GM23338 (cell line): ENCODE data around the gene SEC16B. TPM values are rescaled to one million over a fixed set of nuclear protein-coding genes. Genes with fewer than 3 reads are reported as not detected.

Source experiments
- ATAC-seq: fragments of 200-7000 bp; cut with Tn5 transposase; 3 replicates; pipeline ENCODE4 v1.9.1; 2020
- DNase-seq: peaks from one replicate; pipeline ENCODE4 v3.0.0-alpha.2; 2015; ENCODE audit warnings: low spot score
- H2AFZ ChIP-seq: fragments of 200-600 bp; sonication (generic); 2 replicates; pipeline ENCODE4 v1.8.0; 2016; ENCODE audit warnings: antibody characterized with exemption, mild to moderate bottlenecking, moderate library complexity
- H3F3A ChIP-seq: fragments of 200-600 bp; sonication (generic); replicated peaks from 2 replicates; pipeline ENCODE4 v1.8.0; 2017; ENCODE audit warnings: antibody characterized with exemption, mixed run types, low read depth
- H3K27ac ChIP-seq: fragments of 200-600 bp; sonication (generic); 2 replicates; pipeline ENCODE4 v1.6.1; 2016; ENCODE audit warnings: low read depth
- H3K27me3 ChIP-seq: fragments of 200-600 bp; sonication (generic); 2 replicates; pipeline ENCODE4 v1.8.0; 2016; ENCODE audit warnings: mild to moderate bottlenecking, mixed run types, moderate library complexity; ENCODE audit not compliant: insufficient read depth
- H3K36me3 ChIP-seq: fragments of 200-600 bp; sonication (generic); 2 replicates; pipeline ENCODE4 v1.8.0; 2016; ENCODE audit warnings: mild to moderate bottlenecking; ENCODE audit not compliant: insufficient read depth
- H3K4me1 ChIP-seq: fragments of 200-600 bp; sonication (generic); 2 replicates; pipeline ENCODE4 v1.8.0; 2016; ENCODE audit warnings: mild to moderate bottlenecking, moderate library complexity; ENCODE audit not compliant: insufficient read depth
- H3K4me2 ChIP-seq: fragments of 200-600 bp; sonication (generic); 2 replicates; pipeline ENCODE4 v1.7.1; 2017; ENCODE audit warnings: mixed run types
- H3K4me3 ChIP-seq: fragments of 200-600 bp; sonication (generic); 2 replicates; pipeline ENCODE4 v1.6.1; 2016; ENCODE audit warnings: mixed run types
- H3K79me2 ChIP-seq: fragments of 200-600 bp; sonication (generic); replicated peaks from 2 replicates; pipeline ENCODE4 v1.8.0; 2017; ENCODE audit warnings: mild to moderate bottlenecking; ENCODE audit not compliant: insufficient read depth
- H3K9me2 ChIP-seq: fragments of 200-600 bp; sonication (generic); 2 replicates; pipeline ENCODE4 v1.8.0; 2017; ENCODE audit not compliant: insufficient read depth
- H4K20me1 ChIP-seq: fragments of 200-600 bp; sonication (generic); replicated peaks from 2 replicates; pipeline ENCODE4 v1.8.0; 2017; ENCODE audit warnings: mild to moderate bottlenecking; ENCODE audit not compliant: insufficient read depth
- H3K27ac Mint-ChIP-seq: 2 replicates; pipeline ENCODE4 v1.8.0; 2020; ENCODE audit warnings: inconsistent platforms, mild to moderate bottlenecking, moderate library complexity, mixed read lengths
- H3K27me3 Mint-ChIP-seq: 3 replicates; pipeline ENCODE4 v1.8.0; 2022; ENCODE audit warnings: low read depth, mild to moderate bottlenecking, moderate library complexity, mixed read lengths, inconsistent platforms; ENCODE audit not compliant: insufficient read depth, poor library complexity
- H3K36me3 Mint-ChIP-seq: 3 replicates; pipeline ENCODE4 v1.8.0; 2021; ENCODE audit warnings: low read depth, mild to moderate bottlenecking, inconsistent platforms, moderate library complexity, mixed read lengths
- H3K4me1 Mint-ChIP-seq: 3 replicates; pipeline ENCODE4 v1.8.0; 2020; ENCODE audit warnings: mild to moderate bottlenecking, inconsistent platforms, mixed read lengths
- H3K4me3 Mint-ChIP-seq: 3 replicates; pipeline ENCODE4 v1.8.0; 2021; ENCODE audit warnings: moderate library complexity, mild to moderate bottlenecking, inconsistent platforms, mixed read lengths
- H3K9me3 Mint-ChIP-seq: 3 replicates; pipeline ENCODE4 v1.8.0; 2020; ENCODE audit warnings: moderate library complexity, mild to moderate bottlenecking, inconsistent platforms, mixed read lengths
- ETS1 ChIP-seq: IDR thresholded peaks from 2 replicates; pipeline ENCODE4 v1.6.1; 2016; ENCODE audit warnings: antibody characterized with exemption
- EZH2 ChIP-seq: fragments of 200-600 bp; sonication (generic); IDR thresholded peaks from one replicate; pipeline ENCODE4 v1.8.0; 2017; ENCODE audit warnings: antibody characterized with exemption, mild to moderate bottlenecking, low read depth; ENCODE audit not compliant: unreplicated experiment
- EZH2phosphoT487 ChIP-seq: fragments of 200-600 bp; sonication (generic); IDR thresholded peaks from one replicate; pipeline ENCODE4 v1.8.1; 2018; ENCODE audit warnings: antibody characterized with exemption; ENCODE audit not compliant: unreplicated experiment
- JUNB ChIP-seq: IDR thresholded peaks from one replicate; pipeline ENCODE4 v1.6.1; 2016; ENCODE audit warnings: antibody characterized with exemption; ENCODE audit not compliant: unreplicated experiment
- NANOG ChIP-seq: IDR thresholded peaks from 2 replicates; pipeline ENCODE4 v1.6.1; 2016; ENCODE audit warnings: antibody characterized with exemption, borderline replicate concordance
- REST ChIP-seq: IDR thresholded peaks from one replicate; pipeline ENCODE4 v1.6.1; 2018; ENCODE audit warnings: antibody characterized with exemption; ENCODE audit not compliant: unreplicated experiment
- ZNF114 ChIP-seq: fragments of 250-450 bp; sonication (Bioruptor Pico); IDR thresholded peaks from 2 replicates; pipeline ENCODE4 v1.5.0; 2020; ENCODE audit warnings: mild to moderate bottlenecking, moderate library complexity
- ZNF462 ChIP-seq: fragments of 250-450 bp; sonication (Bioruptor Pico); IDR thresholded peaks from 2 replicates; pipeline ENCODE4 v1.5.0; 2020; ENCODE audit warnings: mild to moderate bottlenecking, moderate library complexity
- polyA plus RNA-seq: library from polyadenylated mRNA; unstranded; fragments of >200 nt; fragmentation: Nextera tagmentation; extraction: Ambion mirVana; gene quantifications from 2 replicates; pipeline ENCODE4 v1.2.1, GENCODE V29; 2016
- total RNA-seq: library from RNA; depleted of rRNA; stranded (reverse); fragments of >200 nt; shearing (Covaris generic); gene quantifications from 2 replicates; pipeline ENCODE4 v1.2.3, GENCODE V29; 2014

SEC16B gene
- total and polyA plus RNA-seq, 2 experiments from 2014 or later, result 0.29 to 1.2 TPM

- Histone ChIP-seq H3K27ac (no peak overlapping the region), H3K79me2 (no peaks in the 10 kb centered on the region), H3K4me2 (no peak overlapping the region), H3K36me3 (no peaks in the 10 kb centered on the region), H4K20me1 (no peaks in the 10 kb centered on the region), H3K4me1 (no peaks in the 10 kb centered on the region), H3F3A (no peaks in the 10 kb centered on the region), H3K4me3 (no peak overlapping the region), H2AFZ (no peak overlapping the region), H3K27me3 (no peaks in the 10 kb centered on the region), H3K9me2 (0 out of 2 replicates have a peak, but pooled peaks cover 6% of the 10 kb centered on the region)
- ATAC-seq (no peak), DNase-seq (no peak)
- peaks cover 2% of the 10 kb centered on the region for H3K27me3 Mint-ChIP-seq
- no peaks in the 10 kb centered on the region for H3K9me3 Mint-ChIP-seq
- TF ChIP-seq REST (no peak), ZNF114 (CRISPR knock-in tag) (no peak), EZH2 (no peak), ZNF462 (CRISPR knock-in tag) (no peak), JUNB (no peak), ETS1 (no peak), EZH2phosphoT487 (no peak), NANOG (no peak)
- no peaks in the 10 kb centered on the region for H3K36me3 Mint-ChIP-seq
- H3K27ac Mint-ChIP-seq, result no peak overlapping the region
- peaks cover 1% of the 10 kb centered on the region; the same call in 1 of the 3 replicates for H3K4me1 Mint-ChIP-seq
- no peak overlapping the region for H3K4me3 Mint-ChIP-seq
Observed at GRCh38 chr1:177934461-177934860, 35.4 kb downstream of the SEC16B start.
